Umbilical cord (tissue), 2 donors: ENCODE results near the gene RNASEH2A. TPM values are rescaled to one million over a fixed set of nuclear protein-coding genes. Genes with fewer than 3 reads are reported as not detected.

Source experiments
- DNase-seq: peaks from one replicate; pipeline ENCODE4 v3.0.0-alpha.2; 2015; ENCODE audit warnings: low spot score
- total RNA-seq: library from RNA; depleted of rRNA; stranded (reverse); fragments of >200 nt; gene quantifications from one replicate; pipeline ENCODE4 v1.2.3, GENCODE V29; 2014; ENCODE audit warnings: low replicate concordance; ENCODE audit not compliant: insufficient read depth

The RNASEH2A gene
- total RNA-seq, 1 donor from 2014 or later, result 5.3 TPM

- no peak for DNase-seq
Observed at GRCh38 chr19:12859546-12859945, 53.2 kb downstream of the RNASEH2A start.

Other genes starting within 250 kb of the RNASEH2A start
- 4.1 TPM for gene ZNF490, start 195.8 kb upstream of the RNASEH2A start, total RNA-seq
- 19.0 TPM for gene ZNF791, start 195.7 kb upstream of the RNASEH2A start, total RNA-seq
- gene MAN2B1, start 139.8 kb upstream of the RNASEH2A start, total RNA-seq, result 22.1 TPM
- gene WDR83, start 139.8 kb upstream of the RNASEH2A start, total RNA-seq, result 24.8 TPM
- gene DHPS, start 124.7 kb upstream of the RNASEH2A start, total RNA-seq, result 36.4 TPM
- not detected for gene GNG14, start 118.6 kb upstream of the RNASEH2A start, total RNA-seq
- gene FBXW9, start 110.0 kb upstream of the RNASEH2A start, total RNA-seq, result not detected
- 18.5 TPM for gene TNPO2, start 82.7 kb upstream of the RNASEH2A start, total RNA-seq
- gene TRIR, start 71.9 kb upstream of the RNASEH2A start, total RNA-seq, result 116 TPM
- gene GET3, start 69.1 kb upstream of the RNASEH2A start, total RNA-seq, result 25.0 TPM
- gene BEST2, start 54.8 kb upstream of the RNASEH2A start, total RNA-seq, result not detected
- 17.1 TPM for gene HOOK2, start 31.0 kb upstream of the RNASEH2A start, total RNA-seq
- gene JUNB, start 15.1 kb upstream of the RNASEH2A start, total RNA-seq, result 277 TPM
- gene PRDX2, start 4.8 kb upstream of the RNASEH2A start, total RNA-seq, result 112 TPM
- not detected for gene THSD8, start 4.5 kb upstream of the RNASEH2A start, total RNA-seq
- gene RTBDN, start 28.0 kb downstream of the RNASEH2A start, total RNA-seq, result not detected
- gene MAST1, start 31.9 kb downstream of the RNASEH2A start, total RNA-seq, result 2.2 TPM
- gene DNASE2, start 74.9 kb downstream of the RNASEH2A start, total RNA-seq, result 21.7 TPM
- gene KLF1, start 80.6 kb downstream of the RNASEH2A start, total RNA-seq, result 3.1 TPM
- gene GCDH, start 84.6 kb downstream of the RNASEH2A start, total RNA-seq, result 9.1 TPM
- gene SYCE2, start 112.7 kb downstream of the RNASEH2A start, total RNA-seq, result not detected
- 40.0 TPM for gene FARSA, start 127.1 kb downstream of the RNASEH2A start, total RNA-seq
- gene CALR, start 132.0 kb downstream of the RNASEH2A start, total RNA-seq, result 404 TPM
- gene RAD23A, start 139.3 kb downstream of the RNASEH2A start, total RNA-seq, result 18.8 TPM
- gene GADD45GIP1, start 150.6 kb downstream of the RNASEH2A start, total RNA-seq, result 18.3 TPM
- not detected for gene DAND5, start 163.0 kb downstream of the RNASEH2A start, total RNA-seq
- gene NFIX, start 188.9 kb downstream of the RNASEH2A start, total RNA-seq, result 56.8 TPM